ENCODE results near the gene CALML3.

Gene CALML3

DNA sequence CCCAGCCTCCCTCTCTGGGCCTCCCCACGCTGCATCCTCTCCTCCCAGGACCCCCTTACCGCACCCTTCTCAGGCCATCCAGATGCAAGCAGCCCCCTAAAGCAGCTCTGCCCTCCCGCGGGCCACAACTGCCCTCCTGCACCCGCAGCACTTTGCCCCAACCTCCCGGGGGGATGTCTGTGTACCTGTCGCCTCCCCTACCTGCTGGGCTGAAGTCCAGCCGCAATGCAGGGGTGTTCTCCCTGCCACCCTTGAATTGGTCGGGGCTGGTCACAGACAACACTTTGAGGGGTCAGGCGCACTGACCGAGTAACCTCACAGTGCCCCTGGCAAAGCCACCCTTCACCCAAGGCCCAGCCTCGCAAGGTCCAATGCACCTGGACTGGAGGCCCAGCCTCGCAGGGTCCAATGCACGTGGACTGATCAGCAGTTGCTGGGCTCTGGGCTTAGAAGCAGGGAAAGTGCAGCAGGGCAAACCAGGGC lies 17.1 kb upstream of the CALML3 start:
- DNase-seq (ENCODE audit: low spot score) = no peak

- DNase-seq (ENCODE audit: low spot score) = no peak
These were observed 16.6 kb upstream of the CALML3 start for GRCh38 chr10:5508161-5508604.

DNA sequence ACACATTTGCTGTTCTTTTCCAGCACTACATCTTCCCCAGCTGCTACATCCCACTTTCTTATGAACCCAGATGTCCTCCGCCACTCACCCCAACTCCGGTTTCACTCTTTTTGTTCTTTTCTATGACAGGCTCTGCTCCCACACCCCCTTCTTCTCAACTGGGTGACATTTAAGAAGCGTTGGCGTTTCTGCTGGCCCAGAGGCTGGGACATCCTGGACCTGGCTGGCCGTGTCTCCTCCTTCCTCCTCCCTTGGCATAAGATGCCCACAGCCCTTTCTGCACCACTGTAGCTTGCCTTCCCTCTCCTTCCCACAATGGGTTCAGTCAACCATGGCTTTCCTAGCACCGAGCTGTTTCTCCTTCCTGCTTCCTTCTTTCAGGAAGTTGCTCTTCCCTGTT lies 16.0 kb upstream of the CALML3 start:
- DNase-seq (ENCODE audit: low spot score) = no peak

- DNase-seq (ENCODE audit: low spot score) = no peak
These were observed 15.5 kb upstream of the CALML3 start for GRCh38 chr10:5509236-5509635.

GRCh38 chr10:5509691-5510090 lies 15.1 kb upstream of the CALML3 start:
- no peak for DNase-seq (ENCODE audit: low spot score)

DNA sequence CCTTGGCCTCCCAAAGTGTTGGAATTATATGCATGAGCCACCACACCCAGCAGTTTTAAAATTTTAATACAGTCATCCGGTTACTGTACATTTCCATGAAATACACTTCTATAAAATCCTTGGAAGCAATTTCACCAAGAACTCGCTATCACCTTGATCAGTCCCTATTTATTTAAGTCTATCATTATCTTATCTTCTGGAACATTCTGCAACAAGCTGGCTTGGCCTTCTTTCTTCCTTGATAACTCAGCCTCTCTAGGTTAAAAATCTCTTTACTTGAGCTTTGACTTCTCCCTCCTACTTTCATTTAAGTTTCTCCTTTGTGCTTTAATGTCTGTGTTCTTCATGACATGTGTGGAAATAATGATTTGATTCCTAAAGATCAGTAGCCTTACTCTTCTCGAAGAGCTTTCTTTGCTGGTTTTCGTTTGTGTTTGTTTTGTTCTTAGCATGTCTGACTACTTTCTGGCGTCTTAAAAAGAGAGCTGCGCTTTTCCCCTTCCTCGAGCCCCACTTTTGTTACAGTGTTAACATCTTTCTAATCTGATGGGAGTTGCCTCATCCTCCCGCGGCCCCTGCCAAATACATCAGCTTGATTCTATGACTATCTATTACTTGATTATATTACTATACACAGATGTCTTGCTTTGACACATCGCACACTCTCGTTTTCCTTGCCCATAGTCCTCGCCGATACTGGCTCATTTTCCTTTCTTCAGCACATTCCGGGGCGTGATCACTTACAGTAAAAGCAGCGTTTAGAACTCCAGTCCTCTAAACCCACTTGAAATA lies 14.3 kb upstream of the CALML3 start:
- no peak for DNase-seq (ENCODE audit: low spot score)

DNA sequence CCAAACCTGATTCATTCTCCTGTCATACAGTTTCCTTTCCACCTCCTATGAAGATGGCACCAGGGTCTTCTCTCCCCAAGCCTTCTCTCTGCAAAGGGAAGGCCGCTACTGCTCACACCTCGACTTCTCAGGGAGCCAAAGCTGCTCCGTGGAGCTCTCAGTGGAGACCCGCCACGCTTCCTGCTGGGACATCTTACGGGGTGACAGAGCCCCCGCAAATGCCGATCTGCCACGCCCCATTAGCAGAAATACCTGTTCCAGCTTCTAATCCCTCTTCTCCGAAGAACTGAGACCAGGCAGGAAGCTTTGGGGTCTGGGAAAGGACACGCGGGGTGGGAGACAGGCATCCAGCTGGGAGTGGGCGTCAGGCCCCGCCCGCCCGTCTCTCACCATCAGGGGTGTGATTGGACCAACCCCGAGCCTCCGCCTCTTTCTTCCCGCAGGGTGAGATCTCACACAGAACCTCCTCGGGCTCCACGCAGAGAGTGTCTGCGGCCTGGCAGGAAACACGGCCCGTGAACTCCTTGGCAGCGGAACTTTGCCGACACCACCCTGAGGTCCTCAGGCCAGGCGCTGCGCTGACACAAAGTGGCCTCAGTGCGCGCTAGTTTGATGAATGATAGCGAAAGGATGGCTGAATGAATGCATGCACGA lies 13.4 kb upstream of the CALML3 start:
- no peak for DNase-seq (ENCODE audit: low spot score)

DNA sequence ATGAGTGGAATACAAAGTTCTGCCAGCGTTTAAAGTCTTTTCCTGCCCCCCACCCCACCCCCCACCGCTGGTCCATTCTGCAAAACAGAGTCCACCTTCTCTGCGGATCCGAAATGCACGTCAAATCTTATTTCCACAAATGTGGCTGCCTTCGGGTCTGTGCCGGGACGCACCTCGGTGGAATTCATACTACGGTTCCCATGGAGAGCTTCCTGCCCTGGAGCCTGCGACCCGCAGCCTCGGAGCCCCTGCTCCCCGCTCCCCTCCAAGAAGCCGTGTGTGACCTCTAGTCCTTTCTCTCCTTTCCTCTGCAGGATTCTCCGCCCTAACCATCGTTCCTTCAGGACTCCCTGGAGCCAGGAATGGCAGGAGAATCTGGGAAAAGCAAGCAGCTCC lies 12.9 kb upstream of the CALML3 start:
- DNase-seq (ENCODE audit: low spot score) = no peak

DNA sequence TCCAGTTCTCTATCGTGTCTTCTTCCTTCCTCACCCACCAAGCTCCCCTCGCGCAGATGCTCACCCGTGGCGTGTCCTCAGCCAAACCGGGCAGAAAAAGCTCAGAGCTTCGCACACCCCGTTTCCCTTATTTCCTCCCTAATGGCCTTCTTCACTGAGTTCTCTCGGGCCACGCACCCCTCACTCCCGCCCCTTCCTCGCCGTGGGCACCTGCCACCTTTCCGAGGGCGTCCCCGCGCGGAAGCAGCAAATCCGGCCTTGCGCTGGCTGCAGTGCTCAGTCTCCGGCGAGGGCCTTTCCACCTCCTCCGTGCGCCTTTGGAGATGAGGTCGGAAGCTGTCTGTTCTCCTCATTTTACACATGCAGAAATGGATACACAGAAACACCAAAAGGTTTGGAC lies 12.4 kb upstream of the CALML3 start:
- DNase-seq (ENCODE audit: low spot score) = no peak

DNA sequence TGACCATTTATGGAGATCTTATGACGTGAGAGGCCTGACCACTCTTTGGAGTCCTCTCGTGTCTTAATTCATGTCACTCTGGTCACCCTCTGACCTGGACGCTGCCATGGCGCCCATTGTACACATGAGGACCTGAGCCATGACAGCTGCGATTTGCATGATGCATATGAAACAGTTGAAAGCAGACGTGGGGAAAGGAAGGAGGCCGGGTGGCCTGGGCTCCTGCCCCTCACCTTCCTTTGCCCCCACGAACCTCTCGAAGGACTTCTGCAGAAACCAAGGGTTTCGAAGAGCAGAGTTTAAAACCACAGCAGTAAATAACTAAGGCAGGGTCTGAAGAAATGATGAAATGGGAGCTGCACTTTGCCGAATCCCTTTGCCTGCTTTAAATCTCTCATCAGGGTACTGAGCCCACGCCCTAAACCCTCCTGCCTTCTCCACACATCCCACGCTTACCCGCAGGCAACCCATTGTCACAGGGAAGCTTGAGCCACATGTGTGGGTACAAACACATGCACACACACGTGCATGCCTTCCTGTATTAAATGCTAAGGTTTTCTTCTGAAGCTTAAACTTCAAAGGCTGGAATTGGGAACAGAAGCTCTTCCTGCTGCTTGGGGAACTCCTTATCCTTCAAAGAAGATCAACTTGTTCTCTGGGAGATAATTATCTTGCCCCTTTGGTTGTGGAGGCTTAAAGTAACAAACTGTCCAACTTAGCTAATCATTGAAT lies 11.7 kb upstream of the CALML3 start:
- DNase-seq (ENCODE audit: low spot score) = no peak

DNA sequence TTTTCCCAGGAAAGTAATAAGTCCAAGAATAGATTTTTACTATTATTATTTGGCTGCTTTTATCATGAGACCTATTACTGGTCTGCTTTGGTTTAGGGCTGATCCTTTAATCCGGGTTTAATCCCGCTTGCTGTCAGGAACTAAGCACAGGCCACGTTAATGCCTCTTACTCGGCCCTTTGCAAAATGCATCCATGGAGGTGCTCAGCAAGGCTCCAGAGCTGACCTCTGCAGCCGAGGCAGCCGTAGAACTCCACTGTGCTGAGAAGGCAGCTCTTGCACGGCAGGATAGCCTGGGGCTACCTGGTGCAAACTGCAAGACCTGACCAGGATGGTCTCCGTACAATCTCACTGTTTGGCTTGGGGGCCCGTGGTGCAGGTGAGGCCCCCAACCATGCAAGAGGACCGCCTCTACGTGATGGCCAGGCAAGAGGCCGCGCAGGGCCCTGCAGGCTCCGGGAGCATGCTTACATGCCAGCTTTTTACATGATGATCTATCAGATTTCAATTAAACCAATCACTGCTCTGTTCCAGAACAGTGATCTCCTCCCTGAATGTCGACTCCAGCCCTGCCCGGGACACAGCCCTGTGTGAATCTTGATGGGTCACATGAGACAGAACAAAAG lies 10.4 kb upstream of the CALML3 start:
- no peak for DNase-seq (ENCODE audit: low spot score)

DNA sequence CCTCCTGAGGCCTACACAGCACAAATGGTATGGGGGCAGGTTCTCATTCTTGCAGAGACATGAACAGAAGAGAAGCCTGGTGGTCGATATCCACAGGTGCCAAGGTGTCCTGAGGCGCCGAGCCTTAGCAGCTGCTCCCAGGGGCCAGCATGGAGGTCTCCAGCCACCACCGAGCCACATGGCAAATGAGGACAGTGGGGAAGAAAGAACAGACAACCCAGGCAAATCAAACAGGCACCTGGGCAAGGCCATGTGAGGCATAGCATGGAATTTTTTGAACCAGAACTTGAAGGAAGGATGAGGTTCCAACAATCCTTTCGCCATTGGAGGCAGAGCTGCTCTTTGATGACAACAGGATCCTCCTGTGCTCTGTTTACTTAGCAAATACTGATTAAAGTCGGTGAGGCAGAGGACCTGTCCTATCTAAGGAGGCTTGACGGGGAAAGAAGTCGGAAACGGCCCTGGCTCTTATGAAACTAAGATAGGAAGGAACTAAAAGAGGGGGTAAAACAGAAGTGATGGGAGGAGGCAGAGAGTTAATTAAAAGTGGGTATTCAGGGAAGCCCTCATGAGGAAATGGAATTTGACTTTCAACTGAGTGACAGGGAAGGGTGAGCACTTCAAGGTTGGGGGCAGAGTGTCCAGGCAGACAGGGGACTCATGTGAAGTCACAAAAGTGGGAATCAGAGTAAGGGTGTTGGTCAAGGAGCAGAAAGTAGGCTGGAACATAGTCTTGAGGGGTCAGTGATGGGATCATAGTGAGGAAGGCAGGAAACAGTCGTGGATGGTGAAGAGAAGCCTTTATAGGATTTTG lies 8.6 kb upstream of the CALML3 start:
- DNase-seq (ENCODE audit: low spot score) = no peak

DNA sequence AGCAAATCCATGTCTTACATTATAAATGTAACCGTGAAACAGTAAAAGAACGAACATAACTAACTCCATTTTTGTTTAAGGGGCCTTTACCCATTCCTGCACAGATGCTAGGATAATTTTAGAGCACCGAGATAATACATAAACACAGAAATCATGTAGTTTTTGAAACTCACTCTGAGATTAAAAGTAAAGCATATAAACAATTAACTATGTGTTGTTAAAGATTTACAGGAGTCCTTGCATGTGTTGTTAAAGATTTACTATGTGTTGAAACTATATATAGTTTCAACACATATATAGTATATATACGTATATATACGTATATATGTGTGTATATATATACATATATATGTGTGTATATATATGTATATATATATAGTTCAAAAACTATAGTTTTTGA lies 7.2 kb upstream of the CALML3 start:
- no peak for DNase-seq (ENCODE audit: low spot score)

GRCh38 chr10:5518143-5518542 lies 6.6 kb upstream of the CALML3 start:
- DNase-seq (ENCODE audit: low spot score) = no peak

GRCh38 chr10:5519054-5519453 lies 5.7 kb upstream of the CALML3 start:
- no peak for DNase-seq (ENCODE audit: low spot score)

DNA sequence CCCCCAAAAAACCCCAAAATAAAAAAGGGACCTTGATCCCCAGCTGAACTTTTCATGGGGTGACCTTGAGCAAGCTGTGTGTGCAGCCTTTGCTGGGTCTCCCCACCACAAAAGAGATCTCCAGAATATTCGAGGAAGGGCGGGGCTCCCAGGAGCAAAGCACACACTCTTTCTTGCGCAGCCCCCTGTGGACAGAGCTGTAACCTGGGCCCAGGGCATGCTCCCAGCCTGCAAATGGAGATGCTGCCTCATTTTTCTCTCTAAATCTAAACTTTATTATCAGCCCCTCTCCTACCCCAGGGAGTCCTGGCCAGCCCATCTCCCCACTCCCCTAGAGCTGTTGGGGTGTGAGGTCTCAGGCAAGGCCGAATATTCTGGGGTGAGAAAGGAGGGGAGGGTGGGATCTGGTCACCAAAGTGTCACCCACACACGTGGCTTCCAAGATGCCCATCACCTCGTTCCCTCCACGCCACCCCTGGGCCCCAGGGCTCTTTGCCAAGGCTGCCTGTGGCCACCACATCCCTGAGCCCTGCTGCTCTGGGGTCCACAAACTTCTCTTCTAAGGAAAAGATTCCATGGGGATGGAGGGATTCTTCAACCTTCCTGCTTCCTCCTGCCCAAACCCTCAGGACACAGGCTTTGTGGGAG lies 1.7 kb upstream of the CALML3 start:
- no peak for DNase-seq (ENCODE audit: low spot score)

GRCh38 chr10:5523796-5524574 lies 776 bp upstream of the CALML3 start:
- no peak for DNase-seq (ENCODE audit: low spot score)

DNA sequence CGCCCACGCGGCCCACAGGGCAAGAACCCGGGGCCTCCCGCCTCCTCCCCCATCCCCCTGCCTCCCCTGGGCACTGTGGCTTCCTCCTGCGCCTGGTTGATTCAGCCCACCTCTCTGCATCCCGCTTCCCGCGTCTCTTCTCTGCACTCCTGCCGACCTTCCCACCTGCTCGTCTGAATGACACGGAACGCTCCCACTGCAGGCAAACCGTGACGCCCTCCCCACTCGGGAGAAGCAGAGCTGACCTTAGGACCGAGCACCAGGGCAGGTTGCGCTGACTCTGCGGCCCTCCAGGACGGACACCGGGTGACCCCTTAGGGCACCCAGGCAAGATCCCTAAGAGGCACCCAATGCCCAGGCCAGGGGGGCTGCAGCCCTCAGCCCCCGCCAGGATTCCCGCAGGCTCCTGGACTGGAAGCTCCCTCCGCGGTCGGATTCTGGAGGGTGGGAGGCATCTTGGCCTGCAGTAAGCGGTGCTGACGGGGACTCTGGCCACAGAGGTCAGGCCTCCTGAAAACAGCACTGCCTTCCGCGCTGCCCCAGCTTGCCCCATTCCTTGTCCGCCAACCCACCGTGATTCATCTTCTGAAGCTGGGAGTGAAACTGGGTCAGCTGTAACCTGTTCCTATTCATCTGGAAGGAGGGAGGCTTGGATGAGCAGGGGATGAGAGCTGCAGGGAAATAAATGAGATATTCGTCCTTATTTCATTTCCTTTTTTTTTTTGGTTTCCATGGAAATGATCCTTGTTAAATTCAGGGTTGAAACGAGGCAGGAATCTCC lies 990 bp downstream of the CALML3 start:
- DNase-seq (ENCODE audit: low spot score) = no peak

- DNase-seq (ENCODE audit: low spot score) = no peak
These were observed 2.0 kb downstream of the CALML3 start for GRCh38 chr10:5526691-5527331.

Data from hematopoietic multipotent progenitor cell treated with erythropoietin and hydrocortisone succinate and interleukin-3 and kit ligand, for 15 days (in vitro differentiated cells).